ENCODE measurements around the gene ERH.

ERH gene

DNA sequence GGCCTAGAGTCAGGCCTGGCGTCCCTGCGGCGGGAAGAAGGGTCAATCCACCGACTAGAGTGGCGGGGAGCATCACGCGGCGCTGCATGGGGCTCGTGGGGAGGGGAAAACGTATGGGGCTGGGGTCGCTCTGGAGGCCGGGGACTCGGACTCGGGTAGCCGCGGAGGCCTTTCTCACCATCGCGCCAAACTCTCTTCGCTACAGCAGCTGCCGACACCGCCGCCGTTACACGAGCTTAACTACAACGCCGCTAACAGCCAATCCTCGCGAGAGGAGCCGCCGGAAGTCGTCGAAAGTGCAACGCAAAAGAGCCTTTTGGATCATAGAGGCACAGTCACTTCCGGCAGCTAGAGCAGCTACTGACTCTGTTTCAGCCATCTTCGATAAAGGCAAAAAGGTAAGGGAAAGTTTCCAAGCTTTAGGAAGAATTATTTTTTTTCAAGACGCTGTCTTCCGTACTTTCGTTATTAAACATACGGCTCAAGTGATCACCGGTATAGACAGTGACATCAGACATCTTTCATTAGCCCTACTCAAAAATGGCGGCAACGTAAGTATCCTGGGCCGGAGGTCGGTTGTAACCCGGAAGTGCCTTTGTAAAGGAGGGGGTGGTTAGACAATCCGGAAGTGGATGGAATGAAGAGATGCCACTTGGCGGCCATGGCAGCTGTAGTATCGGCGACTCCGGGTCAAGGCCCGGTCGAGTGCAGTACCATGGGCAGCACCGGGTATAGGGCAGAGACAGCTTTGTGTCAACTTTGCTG is at the start of gene ERH, which contains the start of gene SLC39A9:
TSS of gene ERH (minus strand) at position 247 of the 765 bp plus-strand sequence. CDS start at position 181, 66 bp downstream.
TSS of gene SLC39A9 (plus strand) at position 640 of the 765 bp plus-strand sequence. CDS start 678 bp downstream, outside the sequence.
- Histone ChIP-seq H3K79me2 (ENCODE audit: low read length) (peaks cover 94% of the 10 kb centered on the region), H4K20me1 (ENCODE audit: insufficient read depth, low read length) (no peaks in the 10 kb centered on the region; the same call in 1 of the 2 replicates)
- peak; percentile 92 for DNase-seq

DNA sequence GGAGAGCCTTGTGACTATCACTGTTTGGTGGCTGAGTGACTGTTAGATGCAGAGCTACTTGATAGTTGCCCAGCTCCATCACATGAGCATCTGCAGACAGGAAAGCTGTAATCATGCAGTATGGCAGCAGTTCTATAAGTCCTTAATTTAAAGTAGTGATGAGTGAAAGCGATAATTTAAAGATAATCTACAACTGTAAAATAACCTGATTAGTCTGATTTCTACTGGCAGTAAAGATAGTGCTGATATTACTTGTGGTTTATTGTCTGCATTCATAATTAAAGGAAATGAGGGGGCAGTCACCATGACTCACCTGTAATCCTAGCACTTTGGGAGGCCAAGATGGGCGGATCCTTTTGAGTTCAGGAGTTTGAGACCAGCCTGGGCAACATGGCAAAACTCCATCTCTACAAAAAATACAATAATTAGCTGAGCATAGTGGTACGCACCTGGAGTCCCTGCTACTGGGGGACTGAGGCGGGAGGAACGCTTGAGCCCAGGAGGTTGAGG is 45.3 kb upstream of the ERH start:
- Histone ChIP-seq H3K79me2 (ENCODE audit: low read length) (no peaks in the 10 kb centered on the region), H3F3A (ENCODE audit: insufficient read depth, low read length) (no peaks in the 10 kb centered on the region), H3K9me3 (replicated peaks; ENCODE audit: insufficient read depth, low read length) (no peaks in the 10 kb centered on the region), H3K36me3 (replicated peaks; ENCODE audit: insufficient read depth, low read length) (no peaks in the 10 kb centered on the region), H2AFZ (ENCODE audit: low read length) (no peak overlapping the region), H4K20me1 (ENCODE audit: insufficient read depth, low read length) (no peaks in the 10 kb centered on the region), H3K9ac (ENCODE audit: low read length) (no peak overlapping the region), H3K27ac (ENCODE audit: low read length) (no peak overlapping the region), H3K9me2 (replicated peaks; ENCODE audit: insufficient read depth, low read length) (no peaks in the 10 kb centered on the region), H3K27me3 (replicated peaks; ENCODE audit: insufficient read depth, low read length) (no peaks in the 10 kb centered on the region), H3K4me3 (ENCODE audit: low read length) (no peak overlapping the region), H3K4me1 (ENCODE audit: low read length) (no peaks in the 10 kb centered on the region), H3K4me2 (ENCODE audit: low read depth, low read length) (no peak overlapping the region)
- TF ChIP-seq EZH2phosphoT487 (IDR thresholded peaks at IDR 0.05; ENCODE audit: low read length) (no peak), EZH2 (optimal IDR thresholded peaks at IDR 0.05; ENCODE audit: low read depth, low read length) (no peak)
- TF ChIP-seq, protein P1, sequence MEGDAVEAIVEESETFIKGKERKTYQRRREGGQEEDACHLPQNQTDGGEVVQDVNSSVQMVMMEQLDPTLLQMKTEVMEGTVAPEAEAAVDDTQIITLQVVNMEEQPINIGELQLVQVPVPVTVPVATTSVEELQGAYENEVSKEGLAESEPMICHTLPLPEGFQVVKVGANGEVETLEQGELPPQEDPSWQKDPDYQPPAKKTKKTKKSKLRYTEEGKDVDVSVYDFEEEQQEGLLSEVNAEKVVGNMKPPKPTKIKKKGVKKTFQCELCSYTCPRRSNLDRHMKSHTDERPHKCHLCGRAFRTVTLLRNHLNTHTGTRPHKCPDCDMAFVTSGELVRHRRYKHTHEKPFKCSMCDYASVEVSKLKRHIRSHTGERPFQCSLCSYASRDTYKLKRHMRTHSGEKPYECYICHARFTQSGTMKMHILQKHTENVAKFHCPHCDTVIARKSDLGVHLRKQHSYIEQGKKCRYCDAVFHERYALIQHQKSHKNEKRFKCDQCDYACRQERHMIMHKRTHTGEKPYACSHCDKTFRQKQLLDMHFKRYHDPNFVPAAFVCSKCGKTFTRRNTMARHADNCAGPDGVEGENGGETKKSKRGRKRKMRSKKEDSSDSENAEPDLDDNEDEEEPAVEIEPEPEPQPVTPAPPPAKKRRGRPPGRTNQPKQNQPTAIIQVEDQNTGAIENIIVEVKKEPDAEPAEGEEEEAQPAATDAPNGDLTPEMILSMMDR (IDR thresholded peaks at IDR 0.05; ENCODE audit: low read length): no peak
- DNase-seq: no peak

More for the DNA sequence above, at the start of gene ERH, which contains the start of gene SLC39A9:
- Histone ChIP-seq H3K9ac (ENCODE audit: low read length) (peak within 1 kb of the TSS; percentile 94), H3K36me3 (replicated peaks; ENCODE audit: insufficient read depth, low read length) (no peaks in the 10 kb centered on the region), H3K9me3 (replicated peaks; ENCODE audit: insufficient read depth, low read length) (no peaks in the 10 kb centered on the region), H3K9me2 (replicated peaks; ENCODE audit: insufficient read depth, low read length) (no peaks in the 10 kb centered on the region), H3K27me3 (replicated peaks; ENCODE audit: insufficient read depth, low read length) (no peaks in the 10 kb centered on the region), H3K4me3 (ENCODE audit: low read length) (peak within 1 kb of the TSS; percentile 86), H2AFZ (ENCODE audit: low read length) (peak within 1 kb of the TSS; percentile 77), H3K4me1 (ENCODE audit: low read length) (peaks cover 11% of the 10 kb centered on the region; the same call in 1 of the 2 replicates), H3F3A (ENCODE audit: insufficient read depth, low read length) (no peaks in the 10 kb centered on the region), H3K4me2 (ENCODE audit: low read depth, low read length) (peak within 1 kb of the TSS; percentile 72), H3K27ac (ENCODE audit: low read length) (peak within 1 kb of the TSS; percentile 78)
- TF ChIP-seq EZH2phosphoT487 (IDR thresholded peaks at IDR 0.05; ENCODE audit: low read length) (no peak), EZH2 (optimal IDR thresholded peaks at IDR 0.05; ENCODE audit: low read depth, low read length) (no peak)
- TF ChIP-seq, protein P1 (IDR thresholded peaks at IDR 0.05; ENCODE audit: low read length): no peak

DNA sequence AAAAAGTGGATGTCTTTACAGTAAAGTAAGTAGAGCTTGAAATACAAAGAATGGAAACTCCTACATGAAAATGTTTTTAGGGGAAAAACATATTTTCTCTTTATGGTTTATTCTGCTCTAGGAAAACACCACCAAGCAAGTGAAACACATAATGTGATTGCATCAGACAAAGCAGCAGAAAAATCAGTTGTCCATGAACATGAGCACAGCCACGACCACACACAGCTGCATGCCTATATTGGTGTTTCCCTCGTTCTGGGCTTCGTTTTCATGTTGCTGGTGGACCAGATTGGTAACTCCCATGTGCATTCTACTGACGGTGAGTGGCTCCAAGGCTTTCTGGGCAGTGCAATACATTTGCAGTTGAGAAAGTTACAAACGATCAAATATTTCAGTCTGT is 43.8 kb upstream of the ERH start:
- Histone ChIP-seq H3K4me1 (ENCODE audit: low read length) (no peaks in the 10 kb centered on the region), H3K36me3 (replicated peaks; ENCODE audit: insufficient read depth, low read length) (no peaks in the 10 kb centered on the region), H4K20me1 (ENCODE audit: insufficient read depth, low read length) (no peaks in the 10 kb centered on the region), H3K4me3 (ENCODE audit: low read length) (no peak overlapping the region), H3K9me2 (replicated peaks; ENCODE audit: insufficient read depth, low read length) (no peaks in the 10 kb centered on the region), H3K79me2 (ENCODE audit: low read length) (no peaks in the 10 kb centered on the region), H2AFZ (ENCODE audit: low read length) (no peak overlapping the region), H3K27me3 (replicated peaks; ENCODE audit: insufficient read depth, low read length) (no peaks in the 10 kb centered on the region), H3K27ac (ENCODE audit: low read length) (no peak overlapping the region), H3K4me2 (ENCODE audit: low read depth, low read length) (no peak overlapping the region), H3K9ac (ENCODE audit: low read length) (no peak overlapping the region), H3K9me3 (replicated peaks; ENCODE audit: insufficient read depth, low read length) (no peaks in the 10 kb centered on the region), H3F3A (ENCODE audit: insufficient read depth, low read length) (no peaks in the 10 kb centered on the region)
- TF ChIP-seq EZH2phosphoT487 (IDR thresholded peaks at IDR 0.05; ENCODE audit: low read length): no peak
- TF ChIP-seq, protein P1 (IDR thresholded peaks at IDR 0.05; ENCODE audit: low read length): no peak
- TF ChIP-seq EZH2 (optimal IDR thresholded peaks at IDR 0.05; ENCODE audit: low read depth, low read length): no peak
- no peak for DNase-seq

All from MM.1S (cell line).